GM21390 (cell line): ENCODE data around the gene GMPS.

Source experiments
- ATAC-seq: cut with Tn5 transposase; IDR thresholded peaks from one replicate; pipeline ENCODE4 v1.9.1; 2021; ENCODE audit not compliant: unreplicated experiment

Gene GMPS

DNA sequence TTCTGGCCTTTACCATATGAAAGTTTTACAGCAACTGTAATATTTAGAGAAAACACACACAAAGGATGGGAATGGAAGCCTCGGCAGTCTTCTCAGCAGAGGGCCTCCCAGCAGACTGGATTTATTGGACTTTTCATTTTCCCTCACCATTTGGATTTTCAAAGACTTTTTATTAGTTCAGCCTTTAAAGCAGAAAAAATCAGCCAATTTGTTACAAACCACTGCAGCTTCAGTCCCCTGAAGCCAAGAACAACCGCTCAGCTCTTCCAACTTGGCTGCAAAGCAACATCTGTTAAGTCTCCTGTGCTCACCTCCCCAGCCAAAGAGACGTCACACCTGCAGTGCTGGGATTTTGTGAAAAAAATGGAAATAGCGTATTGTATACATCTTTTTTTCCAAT lies 120.8 kb downstream of the GMPS start:
- ATAC-seq, result no peak

DNA sequence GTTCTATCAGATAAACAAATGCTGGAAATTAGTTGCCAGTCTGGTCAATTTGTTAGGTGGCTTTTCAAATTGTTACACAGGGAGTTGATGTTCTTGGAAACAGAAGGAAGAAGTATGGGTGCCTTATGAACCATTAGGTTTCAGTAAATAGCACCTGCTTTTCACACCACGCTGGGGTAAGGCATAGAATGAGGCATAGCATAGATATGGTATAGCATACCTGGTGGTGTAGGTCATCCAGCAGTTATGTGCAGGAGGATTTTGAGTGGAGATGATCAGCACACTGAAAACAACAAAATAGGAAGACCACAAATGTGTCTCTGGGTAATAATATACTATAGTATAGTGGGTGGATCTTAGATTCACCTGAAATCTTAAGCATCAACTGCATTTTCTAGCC lies 121.4 kb downstream of the GMPS start:
- no peak for ATAC-seq
